ENCODE measurements around the gene LRRFIP1. TPM values are rescaled to one million over a fixed set of nuclear protein-coding genes. Genes with fewer than 3 reads are reported as not detected.
A peak's percentile ranks its signal among the peaks of the same experiment; 100 is the strongest.

The LRRFIP1 gene
- total and polyA plus RNA-seq, 4 experiments from 2014 or later: 88.0 to 198 (median 117) TPM

DNA sequence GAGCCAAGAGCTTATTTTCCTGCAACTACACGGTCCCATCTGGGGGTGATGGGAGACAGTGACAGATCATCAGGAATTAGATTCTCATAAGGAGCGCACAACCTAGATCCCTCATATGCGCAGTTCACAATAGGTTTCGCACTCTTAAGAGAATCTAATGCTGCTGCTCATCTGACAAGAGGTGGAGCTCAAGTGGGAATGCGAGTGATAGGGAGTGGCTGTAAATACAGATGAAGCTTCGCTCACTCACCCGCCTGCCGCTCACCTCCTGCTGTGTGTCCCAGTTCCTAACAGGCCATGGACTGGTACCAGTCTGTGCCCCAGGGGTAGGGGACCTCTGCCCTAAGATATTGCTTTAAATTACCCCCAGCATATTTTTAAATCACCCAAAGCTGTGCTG lies 10.8 kb downstream of the LRRFIP1 start:
- no peak overlapping the region for H3K4me3 Mint-ChIP-seq
- peaks cover 5% of the 10 kb centered on the region for H3K27me3 ChIP-seq (ENCODE audit: insufficient read depth, low read length)
- intact Hi-C loops (cut with micrococcal nuclease): no loop called here
- CTCF ChIA-PET (ENCODE audit: partially characterized antibody): interaction anchor here (1.8 kb wide), 1 partner anchor 107 kb away, joined by 4 read pairs; no protein-coding TSS in a partner anchor
- POLR2A ChIA-PET (ENCODE audit: partially characterized antibody): no interaction called here
- H3K27me3 Mint-ChIP-seq: peaks cover 6 to 10% of the 10 kb centered on the region in 2 donors
- H3K27ac Mint-ChIP-seq: no peak overlapping the region
- H3K27ac ChIP-seq (ENCODE audit: low read depth, low read length): no peak overlapping the region
- no peak for DNase-seq
- H3K9me3 ChIP-seq (ENCODE audit: control insufficient read depth in 1 of 2, low read length in 2 of 2): no peaks in the 10 kb centered on the region
- no peaks in the 10 kb centered on the region for H3K36me3 ChIP-seq (ENCODE audit: insufficient read depth, low read length)
- peaks cover 0 to 6% (median 5%) of the 10 kb centered on the region in 4 donors for H3K4me1 Mint-ChIP-seq
- H3K36me3 Mint-ChIP-seq: peaks cover 0 to 4% of the 10 kb centered on the region in 2 donors
- no peak overlapping the region for H3K4me3 ChIP-seq (ENCODE audit: low read length in 2 of 2)
- peaks cover 0 to 16% (median 6%) of the 10 kb centered on the region in 8 donors for H3K9me3 Mint-ChIP-seq
- no peaks in the 10 kb centered on the region for H3K4me1 ChIP-seq (ENCODE audit: insufficient read depth, low read length)

DNA sequence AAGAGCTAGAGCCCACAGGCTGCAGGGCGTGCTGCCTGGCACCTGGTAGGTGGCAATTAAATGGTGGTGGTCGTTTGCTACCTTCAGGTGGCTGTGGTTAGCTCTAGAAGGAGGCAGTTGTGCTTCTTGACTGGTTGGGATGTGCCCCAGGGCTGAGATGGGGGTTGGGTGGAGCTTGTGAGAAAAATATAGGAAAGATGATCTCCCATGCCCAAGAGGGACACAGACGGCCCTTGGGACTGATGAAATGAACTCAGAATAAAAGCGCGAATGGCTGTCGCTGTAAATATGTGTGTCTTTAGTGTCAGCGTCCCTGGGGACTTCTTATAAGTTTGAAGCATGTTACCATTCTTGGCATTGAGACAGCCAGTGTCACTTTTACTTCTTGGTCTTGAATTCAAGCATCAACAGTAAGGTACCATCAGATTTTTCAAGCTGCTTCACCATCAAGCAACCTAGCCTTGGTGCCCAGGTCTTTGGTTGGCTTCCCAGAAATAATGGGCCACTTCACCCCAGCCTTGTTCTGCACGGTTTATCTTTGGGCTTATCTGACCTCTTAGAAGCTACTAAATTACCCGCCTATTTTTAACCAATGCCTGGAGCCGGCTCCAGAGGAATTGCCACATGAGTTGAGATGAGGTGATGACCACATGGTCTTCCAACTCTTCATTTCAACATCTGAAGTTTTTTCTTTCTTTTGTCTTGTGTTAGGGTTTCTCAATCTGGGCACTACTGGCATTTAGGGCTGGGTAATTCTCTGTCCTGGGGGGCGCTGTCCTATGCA lies 11.9 kb downstream of the LRRFIP1 start:
- intact Hi-C loops (cut with micrococcal nuclease): no loop called here
- POLR2A ChIA-PET (ENCODE audit: partially characterized antibody): no interaction called here
- peaks cover 6 to 8% of the 10 kb centered on the region in 2 donors for H3K27me3 Mint-ChIP-seq
- Histone ChIP-seq H3K27me3 (ENCODE audit: insufficient read depth, low read length) (peaks cover 2% of the 10 kb centered on the region), H3K9me3 (ENCODE audit: control insufficient read depth in 1 of 2, low read length in 2 of 2) (no peaks in the 10 kb centered on the region), H3K4me3 (ENCODE audit: low read length in 2 of 2) (no peak overlapping the region), H3K4me1 (ENCODE audit: insufficient read depth, low read length) (no peaks in the 10 kb centered on the region), H3K27ac (ENCODE audit: low read depth, low read length) (no peak overlapping the region), H3K36me3 (ENCODE audit: insufficient read depth, low read length) (no peaks in the 10 kb centered on the region)
- H3K4me3 Mint-ChIP-seq: no peak overlapping the region
- CTCF ChIA-PET (ENCODE audit: partially characterized antibody): interaction anchor here (1.8 kb wide), 1 partner anchor 106 kb away, joined by 4 read pairs; no protein-coding TSS in a partner anchor
- DNase-seq: no peak
- H3K4me1 Mint-ChIP-seq: peaks cover 0 to 6% (median 5%) of the 10 kb centered on the region in 4 donors
- H3K27ac Mint-ChIP-seq: no peak overlapping the region
- H3K9me3 Mint-ChIP-seq: peaks cover 0 to 16% (median 6%) of the 10 kb centered on the region in 8 donors
- H3K36me3 Mint-ChIP-seq: peaks cover 0 to 4% of the 10 kb centered on the region in 2 donors

GRCh38 chr2:237639836-237640220 lies 12.4 kb downstream of the LRRFIP1 start:
- Histone ChIP-seq H3K9me3 (ENCODE audit: control insufficient read depth in 1 of 2, low read length in 2 of 2) (no peaks in the 10 kb centered on the region), H3K4me3 (ENCODE audit: low read length in 2 of 2) (no peak overlapping the region), H3K36me3 (ENCODE audit: insufficient read depth, low read length) (no peaks in the 10 kb centered on the region), H3K27ac (ENCODE audit: low read depth, low read length) (no peak overlapping the region), H3K27me3 (ENCODE audit: insufficient read depth, low read length) (no peaks in the 10 kb centered on the region), H3K4me1 (ENCODE audit: insufficient read depth, low read length) (no peaks in the 10 kb centered on the region)
- peaks cover 0 to 6% (median 5%) of the 10 kb centered on the region in 4 donors for H3K4me1 Mint-ChIP-seq
- ChIA-PET POLR2A (ENCODE audit: partially characterized antibody) (no interaction called here), CTCF (ENCODE audit: partially characterized antibody) (no interaction called here)
- intact Hi-C loops (cut with micrococcal nuclease): no loop called here
- DNase-seq: no peak
- H3K27ac Mint-ChIP-seq: no peak overlapping the region
- H3K36me3 Mint-ChIP-seq: peaks cover 0 to 5% of the 10 kb centered on the region in 2 donors
- no peak overlapping the region for H3K4me3 Mint-ChIP-seq
- peaks cover 0 to 11% (median 3%) of the 10 kb centered on the region in 8 donors for H3K9me3 Mint-ChIP-seq
- peaks cover 2 to 4% of the 10 kb centered on the region in 2 donors for H3K27me3 Mint-ChIP-seq

GRCh38 chr2:237640493-237640998 lies 13.2 kb downstream of the LRRFIP1 start:
- Histone ChIP-seq H3K27ac (ENCODE audit: low read depth, low read length) (no peak overlapping the region), H3K9me3 (ENCODE audit: control insufficient read depth in 1 of 2, low read length in 2 of 2) (no peaks in the 10 kb centered on the region), H3K27me3 (ENCODE audit: insufficient read depth, low read length) (no peaks in the 10 kb centered on the region), H3K36me3 (ENCODE audit: insufficient read depth, low read length) (no peaks in the 10 kb centered on the region), H3K4me1 (ENCODE audit: insufficient read depth, low read length) (no peaks in the 10 kb centered on the region), H3K4me3 (ENCODE audit: low read length in 2 of 2) (no peak overlapping the region)
- H3K4me3 Mint-ChIP-seq: no peak overlapping the region
- peaks cover 0 to 6% (median 5%) of the 10 kb centered on the region in 4 donors for H3K4me1 Mint-ChIP-seq
- no peaks in the 10 kb centered on the region for H3K27me3 Mint-ChIP-seq
- H3K36me3 Mint-ChIP-seq: peaks cover 0 to 4% of the 10 kb centered on the region in 2 donors
- CTCF ChIA-PET (ENCODE audit: partially characterized antibody): no interaction called here
- DNase-seq: no peak
- POLR2A ChIA-PET (ENCODE audit: partially characterized antibody): no interaction called here
- peaks cover 0 to 7% (median 0%) of the 10 kb centered on the region in 8 donors for H3K9me3 Mint-ChIP-seq
- no peak overlapping the region for H3K27ac Mint-ChIP-seq
- intact Hi-C loops (cut with micrococcal nuclease): no loop called here

GRCh38 chr2:237642038-237642734 lies 14.8 kb downstream of the LRRFIP1 start:
- Histone ChIP-seq H3K36me3 (ENCODE audit: insufficient read depth, low read length) (no peaks in the 10 kb centered on the region), H3K27me3 (ENCODE audit: insufficient read depth, low read length) (no peaks in the 10 kb centered on the region), H3K9me3 (ENCODE audit: control insufficient read depth in 1 of 2, low read length in 2 of 2) (no peaks in the 10 kb centered on the region), H3K4me1 (ENCODE audit: insufficient read depth, low read length) (no peaks in the 10 kb centered on the region), H3K4me3 (ENCODE audit: low read length in 2 of 2) (no peak overlapping the region), H3K27ac (ENCODE audit: low read depth, low read length) (no peak overlapping the region)
- no peak for DNase-seq
- no peak overlapping the region for H3K4me3 Mint-ChIP-seq
- H3K4me1 Mint-ChIP-seq: no peaks in the 10 kb centered on the region
- H3K36me3 Mint-ChIP-seq: peaks cover 0 to 4% of the 10 kb centered on the region in 2 donors
- POLR2A ChIA-PET (ENCODE audit: partially characterized antibody): no interaction called here
- intact Hi-C loops (cut with micrococcal nuclease): no loop called here
- CTCF ChIA-PET (ENCODE audit: partially characterized antibody): no interaction called here
- peaks cover 0 to 4% (median 0%) of the 10 kb centered on the region in 8 donors for H3K9me3 Mint-ChIP-seq
- H3K27me3 Mint-ChIP-seq: peaks cover 2% of the 10 kb centered on the region in 2 donors
- peak overlapping the region in 1 of 7 donors; percentile 42 for H3K27ac Mint-ChIP-seq

- no peak for DNase-seq
Measured at GRCh38 chr2:237643066-237643465, 15.7 kb downstream of the LRRFIP1 start.

More at GRCh38 chr2:237643066-237643465, 15.7 kb downstream of the LRRFIP1 start:
- Mint-ChIP-seq H3K9me3 (peaks cover 0 to 4% (median 0%) of the 10 kb centered on the region in 8 donors), H3K4me1 (no peaks in the 10 kb centered on the region), H3K27ac (no peak overlapping the region), H3K27me3 (peaks cover 2 to 3% of the 10 kb centered on the region in 2 donors), H3K36me3 (peaks cover 0 to 4% of the 10 kb centered on the region in 2 donors), H3K4me3 (no peak overlapping the region)
- Histone ChIP-seq H3K27ac (ENCODE audit: low read depth, low read length) (no peak overlapping the region), H3K4me1 (ENCODE audit: insufficient read depth, low read length) (no peaks in the 10 kb centered on the region), H3K4me3 (ENCODE audit: low read length in 2 of 2) (no peak overlapping the region), H3K27me3 (ENCODE audit: insufficient read depth, low read length) (no peaks in the 10 kb centered on the region), H3K9me3 (ENCODE audit: control insufficient read depth in 1 of 2, low read length in 2 of 2) (no peaks in the 10 kb centered on the region), H3K36me3 (ENCODE audit: insufficient read depth, low read length) (no peaks in the 10 kb centered on the region)
- intact Hi-C loops (cut with micrococcal nuclease): no loop called here
- CTCF ChIA-PET (ENCODE audit: partially characterized antibody): no interaction called here
- POLR2A ChIA-PET (ENCODE audit: partially characterized antibody): no interaction called here

Data from CD4-positive, alpha-beta memory T cell (primary cell).